ENCODE results near the gene CDS1. TPM values are rescaled to one million over a fixed set of nuclear protein-coding genes. Genes with fewer than 3 reads are reported as not detected.

The CDS1 gene
- total and polyA plus RNA-seq, 2 donors (not counting 3 experiments of a cell fraction or from before 2014, with no cell fraction given), result 0.01 TPM; not detected in 1

- Histone ChIP-seq H3K27ac (ENCODE audit: insufficient read depth, low read depth, low read length) (no peak overlapping the region), H3K36me3 (ENCODE audit: control insufficient read depth in 2 of 2, extremely low read depth in 1 of 2, insufficient read depth in 2 of 2, low read length in 2 of 2) (peaks cover 28 to 31% of the 10 kb centered on the region in 2 experiments), H3K9me3 (replicated peaks; ENCODE audit: control insufficient read depth, insufficient read depth, low read length) (no peaks in the 10 kb centered on the region), H3K79me2 (ENCODE audit: control insufficient read depth, insufficient read depth, low read length) (no peaks in the 10 kb centered on the region), H3K27me3 (ENCODE audit: control insufficient read depth in 2 of 2, insufficient read depth in 2 of 2, low read length in 2 of 2) (no peaks in the 10 kb centered on the region), H3K4me1 (ENCODE audit: control insufficient read depth, extremely low read depth, insufficient read depth, low read length) (peaks cover 14% of the 10 kb centered on the region), H4K20me1 (replicated peaks; ENCODE audit: control insufficient read depth, extremely low read depth, insufficient read depth, low read length) (no peaks in the 10 kb centered on the region), H3K9me1 (replicated peaks; ENCODE audit: control insufficient read depth, extremely low read depth, insufficient read depth, low read length) (no peaks in the 10 kb centered on the region), H3K4me3 (replicated peaks in 1 of 3; ENCODE audit: insufficient read depth in 1 of 3, low read depth in 1 of 3, low read length in 3 of 3) (no peak overlapping the region), H2AFZ (ENCODE audit: low read depth, low read length) (no peak overlapping the region), H3K4me2 (ENCODE audit: insufficient read depth, low read length) (no peak overlapping the region), H3K9ac (replicated peaks; ENCODE audit: extremely low read depth, insufficient read depth, low read length) (no peak overlapping the region)
- ChIA-PET CTCF (no interaction called here), POLR2A (no interaction called here)
- FAIRE-seq (no peak), DNase-seq (ENCODE audit: low read depth, low spot score) (no peak)
- dilution Hi-C loops (cut with MboI; ENCODE audit: extremely low pct_ligation_motif_present, low sequenced_read_pairs), result no loop called here
- no TSS peak for BruUV-seq (replicated peaks)
- TF ChIP-seq EZH2 (IDR thresholded peaks at IDR 0.05; ENCODE audit: borderline replicate concordance, low read depth, low read length, severe bottlenecking) (no peak), POLR2A (IDR thresholded peaks at IDR 0.05; ENCODE audit: low read depth, low read length) (no peak), POLR2AphosphoS5 (IDR thresholded peaks at IDR 0.05; ENCODE audit: insufficient read depth, low read depth, low read length) (no peak), FOS (IDR thresholded peaks at IDR 0.05; ENCODE audit: borderline replicate concordance, insufficient read depth, low read length) (no peak), MYC (IDR thresholded peaks at IDR 0.05; ENCODE audit: low read depth, low read length) (no peak), GATA2 (IDR thresholded peaks at IDR 0.05; ENCODE audit: insufficient read depth, insufficient read length, low read depth, low read length) (no peak), JUN (IDR thresholded peaks at IDR 0.05; ENCODE audit: borderline replicate concordance, insufficient read depth, insufficient read length, low read depth) (no peak)
- TF ChIP-seq, protein P1, sequence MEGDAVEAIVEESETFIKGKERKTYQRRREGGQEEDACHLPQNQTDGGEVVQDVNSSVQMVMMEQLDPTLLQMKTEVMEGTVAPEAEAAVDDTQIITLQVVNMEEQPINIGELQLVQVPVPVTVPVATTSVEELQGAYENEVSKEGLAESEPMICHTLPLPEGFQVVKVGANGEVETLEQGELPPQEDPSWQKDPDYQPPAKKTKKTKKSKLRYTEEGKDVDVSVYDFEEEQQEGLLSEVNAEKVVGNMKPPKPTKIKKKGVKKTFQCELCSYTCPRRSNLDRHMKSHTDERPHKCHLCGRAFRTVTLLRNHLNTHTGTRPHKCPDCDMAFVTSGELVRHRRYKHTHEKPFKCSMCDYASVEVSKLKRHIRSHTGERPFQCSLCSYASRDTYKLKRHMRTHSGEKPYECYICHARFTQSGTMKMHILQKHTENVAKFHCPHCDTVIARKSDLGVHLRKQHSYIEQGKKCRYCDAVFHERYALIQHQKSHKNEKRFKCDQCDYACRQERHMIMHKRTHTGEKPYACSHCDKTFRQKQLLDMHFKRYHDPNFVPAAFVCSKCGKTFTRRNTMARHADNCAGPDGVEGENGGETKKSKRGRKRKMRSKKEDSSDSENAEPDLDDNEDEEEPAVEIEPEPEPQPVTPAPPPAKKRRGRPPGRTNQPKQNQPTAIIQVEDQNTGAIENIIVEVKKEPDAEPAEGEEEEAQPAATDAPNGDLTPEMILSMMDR (IDR thresholded peaks at IDR 0.05; ENCODE audit: extremely low read depth in 1 of 2, insufficient read depth in 1 of 2, low read depth in 1 of 2, low read length in 2 of 2), result no peak
- TF ChIP-seq, protein P2, sequence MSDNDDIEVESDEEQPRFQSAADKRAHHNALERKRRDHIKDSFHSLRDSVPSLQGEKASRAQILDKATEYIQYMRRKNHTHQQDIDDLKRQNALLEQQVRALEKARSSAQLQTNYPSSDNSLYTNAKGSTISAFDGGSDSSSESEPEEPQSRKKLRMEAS (IDR thresholded peaks at IDR 0.05; ENCODE audit: insufficient read depth, insufficient read length), result no peak
- intact Hi-C loops (cut with micrococcal nuclease), result no loop called here
Measured at GRCh38 chr4:84683064-84683850, 100.3 kb downstream of the CDS1 start.
